ENCODE measurements around the gene RNF212B. TPM values are rescaled to one million over a fixed set of nuclear protein-coding genes. Genes with fewer than 3 reads are reported as not detected.
A peak's percentile ranks its signal among the peaks of the same experiment; 100 is the strongest.

Gene RNF212B
- total RNA-seq, 2 experiments from 2014 or later = not detected

- H3K36me3 Mint-ChIP-seq (ENCODE audit: low read depth) = peaks cover 21% of the 10 kb centered on the region
- H3K27me3 Mint-ChIP-seq = peaks cover 16% of the 10 kb centered on the region
- H3K27ac Mint-ChIP-seq = peak overlapping the region; percentile 97
- H3K27ac ChIP-seq (ENCODE audit: low read depth in 1 of 2, low read length in 2 of 2) = peak overlapping the region; percentile 93 to 97
- DNase-seq (peak in 8 of 14 experiments; percentile 37 to 84 (median 54)), ATAC-seq (ENCODE audit: poor library complexity) (peak; percentile 30)
- peak overlapping the region; percentile 96 for H3K4me3 Mint-ChIP-seq
- no peak for TF ChIP-seq CTCF (IDR thresholded peaks at IDR 0.05)
- peaks cover 8 to 12% of the 10 kb centered on the region in 2 experiments for H3K27me3 ChIP-seq (ENCODE audit: control insufficient read depth in 1 of 2, insufficient read depth in 2 of 2, low read length in 2 of 2)
- POLR2A ChIA-PET = interaction anchor here (0.8 to 10.5 kb wide), 25 partner anchors 9 to 1791 kb away, joined by 3 to 455 read pairs (median 4); partner anchors contain the start of genes ACIN1, C14orf119, DAD1 and DCAF11
- H3K9me3 Mint-ChIP-seq = no peaks in the 10 kb centered on the region
- intact Hi-C loops (cut with DNase I, micrococcal nuclease) = loop anchor here (1.0 to 10.0 kb wide), 10 partner anchors 15 to 1143 kb away; partner anchors contain the start of genes DAD1 (in 1 of the 2), HAUS4 (in 1 of the 2), HOMEZ (in 1 of the 2) and PABPN1 (in 1 of the 2)
- H3K4me3 ChIP-seq (ENCODE audit: low read length) = peak overlapping the region; percentile 75
- CTCF ChIA-PET = interaction anchor here (1.0 to 4.4 kb wide), 11 partner anchors 9 to 1130 kb away, joined by 3 to 66 read pairs (median 5); partner anchors contain the start of genes HOMEZ and PABPN1
- H3K9me3 ChIP-seq (ENCODE audit: control insufficient read depth in 1 of 2, insufficient read depth in 1 of 2, low read length in 2 of 2) = peaks cover 0 to 6% of the 10 kb centered on the region in 2 experiments
- peaks cover 14% of the 10 kb centered on the region for H3K36me3 ChIP-seq (ENCODE audit: insufficient read depth, low read length)
- peaks cover 39% of the 10 kb centered on the region for H3K4me1 Mint-ChIP-seq (ENCODE audit: low read depth)
- peaks cover 30% of the 10 kb centered on the region for H3K4me1 ChIP-seq (ENCODE audit: insufficient read depth, low read length)
Measured at GRCh38 chr14:23301969-23302289, 64.2 kb downstream of the RNF212B start.

- Histone ChIP-seq H3K27me3 (ENCODE audit: control insufficient read depth in 1 of 2, insufficient read depth in 2 of 2, low read length in 2 of 2) (peaks cover 14 to 16% of the 10 kb centered on the region in 2 experiments), H3K4me3 (ENCODE audit: low read length) (peak within 1 kb of the TSS; percentile 75), H3K36me3 (ENCODE audit: insufficient read depth, low read length) (peaks cover 11% of the 10 kb centered on the region), H3K9me3 (ENCODE audit: control insufficient read depth in 1 of 2, insufficient read depth in 1 of 2, low read length in 2 of 2) (peaks cover 0 to 8% of the 10 kb centered on the region in 2 experiments), H3K27ac (ENCODE audit: low read depth in 1 of 2, low read length in 2 of 2) (peak within 1 kb of the TSS; percentile 93 to 97), H3K4me1 (ENCODE audit: insufficient read depth, low read length) (peaks cover 30% of the 10 kb centered on the region)
- DNase-seq = peak; percentile 77 to 95 (median 88)
- Mint-ChIP-seq H3K27ac (peak within 1 kb of the TSS; percentile 97), H3K4me1 (ENCODE audit: low read depth) (peaks cover 39% of the 10 kb centered on the region), H3K27me3 (peaks cover 23% of the 10 kb centered on the region), H3K36me3 (ENCODE audit: low read depth) (peaks cover 15% of the 10 kb centered on the region), H3K4me3 (peak within 1 kb of the TSS; percentile 98), H3K9me3 (no peaks in the 10 kb centered on the region)
- ATAC-seq (ENCODE audit: poor library complexity) = peak; percentile 53
- CTCF ChIA-PET = interaction anchor here (0.6 to 4.4 kb wide), 10 partner anchors 9 to 1129 kb away, joined by 3 to 66 read pairs (median 4); partner anchors contain the start of genes CBLN3, KHNYN and PABPN1
- POLR2A ChIA-PET = interaction anchor here (0.7 to 10.5 kb wide), 29 partner anchors 9 to 1865 kb away, joined by 3 to 455 read pairs (median 4); partner anchors contain the start of genes ACIN1, C14orf119, DAD1 and DCAF11
- intact Hi-C loops (cut with DNase I, micrococcal nuclease) = loop anchor here (1.0 to 10.0 kb wide), 7 partner anchors 18 to 1142 kb away; partner anchors contain the start of genes DAD1 (in 1 of the 2), HAUS4 (in 1 of the 2), PABPN1 (in 1 of the 2) and SDR39U1 (in 1 of the 2)
- TF ChIP-seq CTCF (IDR thresholded peaks at IDR 0.05) = no peak
Measured at GRCh38 chr14:23302290-23303225, 64.8 kb downstream of the RNF212B start, which contains the start of gene PPP1R3E. Gene PPP1R3E (minus strand): TSS chr14:23302859. CDS start chr14:23302576, 283 bp downstream.

Measured in CD4-positive, alpha-beta T cell (primary cell).